GM12878 (cell line): ENCODE results near the gene TSPEAR. TPM values are rescaled to one million over a fixed set of nuclear protein-coding genes. Genes with fewer than 3 reads are reported as not detected.

Experiments used
- ATAC-seq: fragments of 200-7000 bp; cut with Tn5 transposase; 3 replicates; pipeline ENCODE4 v1.9.1; 2020; ENCODE audit warnings: mild to moderate bottlenecking, moderate library complexity
- BruUV-seq: library from RNA; stranded (reverse); fragments of 400-500 nt; replicated peaks from 2 replicates; lab custom pipeline; 2021; lab: Mats Ljungman, UMichigan
- CTCF ChIA-PET: fragments of 300-600 bp; sonication (Branson Sonifier 250); formaldehyde crosslinking; extraction: SDS; loops from one replicate; lab custom pipeline; 2021; ENCODE audit warnings: inconsistent platforms; lab: Yijun Ruan, JAX
- POLR2A ChIA-PET: fragments of 350-600 bp; formaldehyde crosslinking; extraction: SDS; loops from one replicate; lab custom pipeline; 2021; ENCODE audit warnings: inconsistent platforms; lab: Charles Lee
- RAD21 ChIA-PET: fragments of 300-600 bp; sonication (Branson Sonifier 250); formaldehyde crosslinking; loops from one replicate; lab custom pipeline; 2023; ENCODE audit warnings: antibody characterized with exemption; ENCODE audit not compliant: unreplicated experiment; lab: Charles Lee
- SMC1A ChIA-PET: fragments of 300-600 bp; sonication (Branson Sonifier 250); formaldehyde crosslinking; loops from one replicate; lab custom pipeline; 2023; ENCODE audit not compliant: unreplicated experiment, uncharacterized antibody; lab: Charles Lee
- DNase-seq: peaks from one replicate; pipeline ENCODE4 v3.0.0-alpha.2; 2011; ENCODE audit warnings: low read depth, low spot score
- FAIRE-seq: peaks from 3 replicates; lab custom pipeline; 2011; peaks lifted over from hg19 to GRCh38; lab: Jason Lieb, UNC
- H2AFZ ChIP-seq: 2 replicates; pipeline ENCODE4 v1.6.0; 2011; ENCODE audit warnings: low read depth, low read length, control low read depth; ENCODE audit not compliant: control insufficient read depth
- H3K27ac ChIP-seq: 2 replicates; pipeline ENCODE4 v1.5.1; 2011; ENCODE audit warnings: control low read depth; ENCODE audit not compliant: control insufficient read depth, insufficient read depth
- H3K27me3 ChIP-seq, 2 experiments: replicated peaks in 1 of 2; 2 replicates each; pipeline versions ENCODE4 v1.6.0 to v1.6.1; 2011; ENCODE audit warnings: low read length in 1 of 2; ENCODE audit not compliant: control insufficient read depth in 2 of 2, insufficient read depth in 2 of 2
- H3K36me3 ChIP-seq, 2 experiments: 2 replicates each; pipeline ENCODE4 v1.5.1; 2011; ENCODE audit warnings: low read length in 1 of 2; ENCODE audit not compliant: control insufficient read depth in 2 of 2, insufficient read depth in 2 of 2
- H3K4me1 ChIP-seq: 2 replicates; pipeline ENCODE4 v1.6.1; 2011; ENCODE audit warnings: mild to moderate bottlenecking, low read length, moderate library complexity, mixed read lengths; ENCODE audit not compliant: control insufficient read depth, insufficient read depth
- H3K4me2 ChIP-seq: 2 replicates; pipeline ENCODE4 v1.6.0; 2011; ENCODE audit warnings: control low read depth; ENCODE audit not compliant: control insufficient read depth, insufficient read depth
- H3K4me3 ChIP-seq: fragments of 200-600 bp; sonication (generic); 2 replicates; pipeline ENCODE4 v1.5.1; 2016
- H3K79me2 ChIP-seq: 2 replicates; pipeline ENCODE4 v1.6.0; 2011; ENCODE audit warnings: low read length; ENCODE audit not compliant: control insufficient read depth, insufficient read depth
- H3K9ac ChIP-seq: 2 replicates; pipeline ENCODE4 v1.8.0; 2011; ENCODE audit warnings: low read length, control low read depth, mixed read lengths; ENCODE audit not compliant: control insufficient read depth, insufficient read depth
- H3K9me3 ChIP-seq: replicated peaks from 3 replicates; pipeline ENCODE4 v1.5.1; 2011; ENCODE audit warnings: mild to moderate bottlenecking, low read length; ENCODE audit not compliant: control insufficient read depth, insufficient read depth
- H4K20me1 ChIP-seq: 2 replicates; pipeline ENCODE4 v1.6.0; 2011; ENCODE audit not compliant: control insufficient read depth, insufficient read depth
- EZH2 ChIP-seq: IDR thresholded peaks from 2 replicates; pipeline ENCODE4 v1.6.1; 2012; ENCODE audit warnings: low read depth, mild to moderate bottlenecking, control low read depth, inconsistent platforms, low read length, borderline replicate concordance; ENCODE audit not compliant: control insufficient read depth
- WGBS: methylation state at CpG from one replicate; pipeline ENCODE4 v1.1.6; 2016; ENCODE audit warnings: low lambda C conversion rate; ENCODE audit not compliant: insufficient replicate concordance, insufficient coverage; ENCODE audit errors: missing lambda C conversion rate; 5-methylcytosine and 5-hydroxymethylcytosine counted together
- in situ Hi-C: fragments of 300-500 bp; cut with MboI; formaldehyde crosslinking; loops from 9 replicates; pipeline ENCODE4 v1.14.3; 2018; ENCODE audit warnings: mixed read lengths
- intact Hi-C: fragments of 100-400 bp; cut with micrococcal nuclease; formaldehyde crosslinking; loops from one replicate; pipeline ENCODE4 v1.14.2; 2022; ENCODE audit not compliant: unreplicated experiment
- polyA plus RNA-seq, 11 experiments: library from polyadenylated mRNA; depleted of rRNA in 4 of 11; unstranded in 6 of 11; stranded (reverse) in 5 of 11; fragments of >200 nt; fragmentation: Nextera tagmentation in 4 of 11; fragmentation: Illumina TruSeq in 1 of 11; extraction: Ambion mirVana in 4 of 11; extraction: Trizol in 1 of 11; gene quantifications; 1 replicate in 1 of 11; 2 replicates in 10 of 11; pipeline versions ENCODE4 v1.2.1 to v1.2.3, GENCODE V29; 2011 to 2016; ENCODE audit warnings: inconsistent platforms in 2 of 11, missing spikeins in 2 of 11, low read depth in 1 of 11
- total RNA-seq, 4 experiments: library from RNA; depleted of rRNA in 3 of 4; stranded (reverse); fragments of >200 nt in 3 of 4; fragmentation: Illumina TruSeq in 1 of 4; extraction: Trizol in 1 of 4; gene quantifications; 2 replicates each; pipeline versions ENCODE4 v1.2.1 to v1.2.3, GENCODE V29; 2013 to 2021
- TF ChIP-seq, protein P1 (sequence below), 3 experiments: IDR thresholded peaks in 2 of 3; conservative IDR thresholded peaks in 1 of 3; 2 replicates each; pipeline ENCODE4 v1.5.1; 2011; ENCODE audit warnings: low read depth in 3 of 3, low read length in 3 of 3, mild to moderate bottlenecking in 3 of 3, control low read depth in 2 of 3, moderate library complexity in 2 of 3, inconsistent platforms in 1 of 3, mixed read lengths in 1 of 3; ENCODE audit not compliant: control insufficient read depth in 2 of 3, insufficient read depth in 1 of 3; ENCODE audit errors: extremely low read depth in 1 of 3

TSPEAR gene
- total and polyA plus RNA-seq, 10 of the 15 experiments (the other 5 are each of a cell fraction or from before 2014, with no cell fraction given): not detected

DNA sequence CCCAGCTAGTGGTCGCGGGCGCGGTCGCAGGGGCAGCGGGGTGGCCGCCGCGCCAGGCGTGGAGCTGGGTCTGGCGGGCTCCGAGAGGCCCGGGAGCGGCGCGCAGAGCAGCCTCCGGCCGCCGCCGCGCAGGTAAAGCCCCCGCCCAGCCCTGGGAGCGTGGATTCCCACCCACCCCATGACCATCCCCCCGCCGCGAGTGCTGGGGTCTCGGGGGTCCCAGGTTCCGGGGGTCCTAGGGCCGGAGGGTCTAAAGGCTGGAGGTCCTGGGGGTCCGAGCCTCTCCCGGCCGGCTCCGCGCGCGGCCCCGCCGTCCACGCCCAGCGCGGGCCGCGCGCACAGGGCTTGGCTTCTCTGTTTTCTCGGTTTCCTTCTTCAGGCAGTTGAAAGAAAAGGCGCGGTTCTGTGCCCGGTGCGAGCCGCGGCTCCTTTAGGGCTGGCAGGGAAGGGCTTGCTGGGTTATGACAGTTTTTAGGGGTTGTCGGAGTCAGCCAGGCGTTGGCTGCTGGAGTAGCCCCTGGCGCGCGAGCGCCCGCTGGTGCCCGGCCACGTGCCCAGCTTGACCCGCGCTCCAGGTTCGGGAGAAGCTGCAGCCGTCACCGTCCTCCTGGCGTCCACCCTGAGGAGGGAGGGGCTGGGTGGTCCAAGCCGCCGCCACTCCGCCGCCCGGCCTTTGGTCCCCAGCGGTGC lies 255.7 kb downstream of the TSPEAR start:
- intact Hi-C loops (no loop called here), in situ Hi-C loops (no loop called here)
- H3K9me3 ChIP-seq: no peaks in the 10 kb centered on the region; the same call in 2 of the 3 replicates
- H4K20me1 ChIP-seq: no peaks in the 10 kb centered on the region
- FAIRE-seq (no peak), DNase-seq (no peak), ATAC-seq (peak; percentile 29)
- no peak overlapping the region for H3K27ac ChIP-seq
- no peaks in the 10 kb centered on the region for H3K36me3 ChIP-seq
- H3K27me3 ChIP-seq: no peaks in the 10 kb centered on the region
- CTCF ChIA-PET: no interaction called here
- peak overlapping the region; percentile 44; the same call in 1 of the 2 replicates for H3K4me2 ChIP-seq
- no peak overlapping the region; the same call in 1 of the 2 replicates for H2AFZ ChIP-seq
- H3K79me2 ChIP-seq: no peaks in the 10 kb centered on the region
- RAD21 ChIA-PET: no interaction called here
- BruUV-seq: no TSS peak
- no peak for TF ChIP-seq EZH2
- TF ChIP-seq, protein P1, sequence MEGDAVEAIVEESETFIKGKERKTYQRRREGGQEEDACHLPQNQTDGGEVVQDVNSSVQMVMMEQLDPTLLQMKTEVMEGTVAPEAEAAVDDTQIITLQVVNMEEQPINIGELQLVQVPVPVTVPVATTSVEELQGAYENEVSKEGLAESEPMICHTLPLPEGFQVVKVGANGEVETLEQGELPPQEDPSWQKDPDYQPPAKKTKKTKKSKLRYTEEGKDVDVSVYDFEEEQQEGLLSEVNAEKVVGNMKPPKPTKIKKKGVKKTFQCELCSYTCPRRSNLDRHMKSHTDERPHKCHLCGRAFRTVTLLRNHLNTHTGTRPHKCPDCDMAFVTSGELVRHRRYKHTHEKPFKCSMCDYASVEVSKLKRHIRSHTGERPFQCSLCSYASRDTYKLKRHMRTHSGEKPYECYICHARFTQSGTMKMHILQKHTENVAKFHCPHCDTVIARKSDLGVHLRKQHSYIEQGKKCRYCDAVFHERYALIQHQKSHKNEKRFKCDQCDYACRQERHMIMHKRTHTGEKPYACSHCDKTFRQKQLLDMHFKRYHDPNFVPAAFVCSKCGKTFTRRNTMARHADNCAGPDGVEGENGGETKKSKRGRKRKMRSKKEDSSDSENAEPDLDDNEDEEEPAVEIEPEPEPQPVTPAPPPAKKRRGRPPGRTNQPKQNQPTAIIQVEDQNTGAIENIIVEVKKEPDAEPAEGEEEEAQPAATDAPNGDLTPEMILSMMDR (IDR thresholded peaks at IDR 0.05 in 2 of 3, conservative IDR thresholded peaks at IDR 0.05 in 1 of 3; ENCODE audit: control insufficient read depth in 2 of 3, extremely low read depth in 1 of 3, insufficient read depth in 1 of 3, low read depth in 3 of 3, low read length in 3 of 3): peak in 2 of 3 experiments; percentile 9 to 11; a peak in 3 of 6 replicates
- POLR2A ChIA-PET: no interaction called here
- under 1% methylated on average over 55 of the region's 72 CpGs for WGBS
- H3K4me3 ChIP-seq: peak overlapping the region; percentile 68; the same call in 1 of the 2 replicates
- SMC1A ChIA-PET: no interaction called here
- H3K4me1 ChIP-seq: no peaks in the 10 kb centered on the region
- H3K9ac ChIP-seq: no peak overlapping the region; the same call in 1 of the 2 replicates
